C4-2B (cell line): ENCODE results near the gene TMEM267.

Experiments
- CTCF ChIP-seq: fragments of 450-650 bp; conservative IDR thresholded peaks from 2 replicates; pipeline ENCODE4 v1.5.1; 2017; ENCODE audit warnings: mild to moderate bottlenecking
- ZFX ChIP-seq: fragments of 450-650 bp; IDR thresholded peaks from 2 replicates; pipeline ENCODE4 v1.6.1; 2017

GRCh38 chr5:43469671-43470391, 13.8 kb downstream of the TMEM267 start:
- peak; percentile 9; the same call in 1 of the 2 replicates for TF ChIP-seq CTCF
- no peak for TF ChIP-seq ZFX
